ENCODE data around the gene RGS7BP. TPM values are rescaled to one million over a fixed set of nuclear protein-coding genes. Genes with fewer than 3 reads are reported as not detected.
A peak's percentile ranks its signal among the peaks of the same experiment; 100 is the strongest.

The RGS7BP gene
- total RNA-seq, 1 donor from 2014 or later, result 0.27 TPM

GRCh38 chr5:64487283-64487682 is 18.5 kb upstream of the RGS7BP start:
- Mint-ChIP-seq H3K9me3 (ENCODE audit: unreplicated experiment) (peaks cover 3% of the 10 kb centered on the region), H3K4me1 (ENCODE audit: low read depth, unreplicated experiment) (no peaks in the 10 kb centered on the region), H3K4me3 (ENCODE audit: unreplicated experiment) (no peak overlapping the region), H3K36me3 (ENCODE audit: unreplicated experiment) (peaks cover 4% of the 10 kb centered on the region), H3K27me3 (ENCODE audit: unreplicated experiment) (peaks cover 2% of the 10 kb centered on the region), H3K27ac (ENCODE audit: unreplicated experiment) (no peak overlapping the region)
- no peak for TF ChIP-seq CTCF (IDR thresholded peaks at IDR 0.05; ENCODE audit: partially characterized antibody, unreplicated experiment)
- DNase-seq, result no peak

DNA sequence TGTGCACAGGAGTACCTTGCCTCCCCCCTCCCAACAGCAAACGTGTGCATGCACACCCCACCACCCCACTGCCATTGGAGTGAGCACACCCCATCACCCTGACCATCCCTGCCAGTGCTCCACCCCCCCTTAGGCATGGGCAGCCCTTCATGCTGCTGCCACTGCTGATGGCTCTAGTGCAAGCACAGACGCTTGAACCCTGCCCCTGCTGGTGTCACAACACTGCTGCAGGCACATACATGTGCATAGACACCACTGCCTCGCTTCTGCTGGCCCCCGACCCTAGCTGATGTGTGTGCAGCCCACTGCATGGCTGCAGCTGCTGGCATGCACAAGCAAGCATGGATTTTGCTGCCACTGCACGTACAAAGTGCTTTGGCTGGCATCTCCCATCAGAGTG is 16.0 kb upstream of the RGS7BP start:
- no peak for TF ChIP-seq CTCF (IDR thresholded peaks at IDR 0.05; ENCODE audit: partially characterized antibody, unreplicated experiment)

GRCh38 chr5:64497386-64497785 is 8.4 kb upstream of the RGS7BP start:
- Mint-ChIP-seq H3K9me3 (ENCODE audit: unreplicated experiment) (no peaks in the 10 kb centered on the region), H3K27me3 (ENCODE audit: unreplicated experiment) (no peaks in the 10 kb centered on the region), H3K27ac (ENCODE audit: unreplicated experiment) (no peak overlapping the region), H3K4me3 (ENCODE audit: unreplicated experiment) (no peak overlapping the region), H3K4me1 (ENCODE audit: low read depth, unreplicated experiment) (no peaks in the 10 kb centered on the region), H3K36me3 (ENCODE audit: unreplicated experiment) (no peaks in the 10 kb centered on the region)
- no peak for TF ChIP-seq CTCF (IDR thresholded peaks at IDR 0.05; ENCODE audit: partially characterized antibody, unreplicated experiment)
- DNase-seq, result no peak

More for the DNA sequence above, 16.0 kb upstream of the RGS7BP start:
- H3K4me3 Mint-ChIP-seq (ENCODE audit: unreplicated experiment), result no peak overlapping the region
- DNase-seq, result no peak
- peaks cover 3% of the 10 kb centered on the region for H3K9me3 Mint-ChIP-seq (ENCODE audit: unreplicated experiment)
- peaks cover 4% of the 10 kb centered on the region for H3K36me3 Mint-ChIP-seq (ENCODE audit: unreplicated experiment)
- H3K27me3 Mint-ChIP-seq (ENCODE audit: unreplicated experiment), result peaks cover 2% of the 10 kb centered on the region
- no peaks in the 10 kb centered on the region for H3K4me1 Mint-ChIP-seq (ENCODE audit: low read depth, unreplicated experiment)
- H3K27ac Mint-ChIP-seq (ENCODE audit: unreplicated experiment), result no peak overlapping the region

- H3K4me1 Mint-ChIP-seq (ENCODE audit: low read depth, unreplicated experiment), result peaks cover 4% of the 10 kb centered on the region
- no peak for DNase-seq
- no peak for TF ChIP-seq CTCF (IDR thresholded peaks at IDR 0.05; ENCODE audit: partially characterized antibody, unreplicated experiment)
- no peak overlapping the region for H3K4me3 Mint-ChIP-seq (ENCODE audit: unreplicated experiment)
- no peaks in the 10 kb centered on the region for H3K9me3 Mint-ChIP-seq (ENCODE audit: unreplicated experiment)
- no peaks in the 10 kb centered on the region for H3K36me3 Mint-ChIP-seq (ENCODE audit: unreplicated experiment)
- H3K27ac Mint-ChIP-seq (ENCODE audit: unreplicated experiment), result no peak overlapping the region
- H3K27me3 Mint-ChIP-seq (ENCODE audit: unreplicated experiment), result peaks cover 7% of the 10 kb centered on the region
Observed at GRCh38 chr5:64502196-64502595, 3.6 kb upstream of the RGS7BP start.

GRCh38 chr5:64506567-64507263 is 900 bp downstream of the RGS7BP start:
- Mint-ChIP-seq H3K27me3 (ENCODE audit: unreplicated experiment) (peaks cover 7% of the 10 kb centered on the region), H3K27ac (ENCODE audit: unreplicated experiment) (no peak overlapping the region), H3K9me3 (ENCODE audit: unreplicated experiment) (no peaks in the 10 kb centered on the region), H3K36me3 (ENCODE audit: unreplicated experiment) (no peaks in the 10 kb centered on the region), H3K4me3 (ENCODE audit: unreplicated experiment) (peak overlapping the region; percentile 88), H3K4me1 (ENCODE audit: low read depth, unreplicated experiment) (peaks cover 4% of the 10 kb centered on the region)
- no peak for TF ChIP-seq CTCF (IDR thresholded peaks at IDR 0.05; ENCODE audit: partially characterized antibody, unreplicated experiment)
- peak; percentile 46 for DNase-seq
